Ovary (tissue), 9 donors: ENCODE measurements around the gene KRT6A. TPM values are rescaled to one million over a fixed set of nuclear protein-coding genes. Genes with fewer than 3 reads are reported as not detected.
"Not testable (repeated sequence)": the region's sequence is repeated elsewhere in the genome, so short reads cannot be mapped to it uniquely, and the experiment has no call there.

ENCODE experiments used
- DNase-seq, 5 donors: peaks; one replicate each; pipeline ENCODE4 v3.0.0-alpha.2; 2019 to 2020
- H3K27ac ChIP-seq, 2 donors: fragments of 200-600 bp; one replicate each; pipeline versions ENCODE4 v1.5.1 to v1.8.0; 2019 to 2022
- H3K27me3 ChIP-seq: fragments of 200-600 bp; one replicate; pipeline ENCODE4 v1.8.0; 2022
- H3K36me3 ChIP-seq: fragments of 200-600 bp; sonication (generic); one replicate; pipeline ENCODE4 v1.5.1; 2019
- H3K4me1 ChIP-seq: one replicate; pipeline ENCODE4 v1.8.1; 2013; ENCODE audit warnings: mild to moderate bottlenecking, moderate library complexity; ENCODE audit not compliant: insufficient read depth
- H3K4me3 ChIP-seq: fragments of 200-600 bp; sonication (generic); one replicate; pipeline ENCODE4 v1.5.1; 2017
- H3K9me3 ChIP-seq, 2 donors: fragments of 200-600 bp in 1 of 2; sonication (generic) in 1 of 2; one replicate each; pipeline versions ENCODE4 v1.5.1 to v1.8.1; 2013 to 2019; ENCODE audit warnings: mild to moderate bottlenecking in 1 of 2, moderate library complexity in 1 of 2
- EP300 ChIP-seq: sonication (generic); formaldehyde crosslinking; IDR thresholded peaks from one replicate; pipeline ENCODE4 v1.6.1; 2017; ENCODE audit warnings: antibody characterized with exemption
- POLR2A ChIP-seq: fragments of 450-650 bp; IDR thresholded peaks from one replicate; pipeline ENCODE4 v1.6.1; 2017; ENCODE audit warnings: antibody characterized with exemption, mild to moderate bottlenecking, moderate library complexity
- WGBS, 3 donors: extraction: QIAGEN DNeasy Blood & Tissue Kit in 1 of 3; methylation state at CpG; one replicate each; pipeline versions ENCODE4 v1.1.5 to v1.1.7; 2013 to 2017; 5-methylcytosine and 5-hydroxymethylcytosine counted together
- intact Hi-C, 4 donors: fragments of 100-400 bp; cut with DNase I; formaldehyde crosslinking; loops; one replicate each; pipeline versions ENCODE4 v1.11.0 to v1.15.1; 2022 to 2023
- polyA plus RNA-seq, 2 donors: library from polyadenylated mRNA; stranded (reverse); fragments of 200-250 nt in 1 of 2; fragments of 350-450 nt in 1 of 2; fragmentation: Illumina TruSeq in 1 of 2; extraction: RNeasy Lipid Tissue Mini Kit (QIAGEN cat#74804) in 1 of 2; gene quantifications; one replicate each; pipeline ENCODE4 v1.2.3, GENCODE V29; 2013 to 2014
- total RNA-seq, 7 donors: library from RNA; depleted of rRNA in 2 of 7; stranded (reverse); fragments of >200 nt in 2 of 7; fragmentation: NEBNext Ultra II Directional in 3 of 7; extraction: Animal tissue kit (Norgen Biotek cat#: 25700) in 3 of 7; gene quantifications; one replicate each; pipeline versions ENCODE4 v1.1.0 to v1.2.4, GENCODE V29; 2016 to 2023
- TF ChIP-seq, protein P1 (sequence below), 3 donors: fragments of 450-650 bp in 2 of 3; fragments of 200-600 bp in 1 of 3; IDR thresholded peaks; one replicate each; pipeline versions ENCODE4 v1.5.1 to v1.8.0; 2016 to 2022; ENCODE audit warnings: antibody characterized with exemption in 3 of 3, mild to moderate bottlenecking in 1 of 3
- donor health status: DM: no; HTN: no; CAD: no; lungs with moderate emphysema.
- donor health status: DM: no; HTN: no; CAD: no.
- donor health status: Bipolar disorder and iron deficiency.
- donor health status: DM: yes; HTN: yes; CAD: no.
- donor health status: DM: no; HTN: no; CAD: no.
- donor health status: DM: yes; HTN: yes; CAD: no.

The KRT6A gene
- total and polyA plus RNA-seq, 9 donors: 0.15 to 14.5 (median 1.1) TPM; not detected in 2

- H3K27me3 ChIP-seq: no peaks in the 10 kb centered on the region
- intact Hi-C loops: no loop called here
- no peaks in the 10 kb centered on the region for H3K4me1 ChIP-seq
Measured at GRCh38 chr12:52506858-52507715, 14.0 kb upstream of the KRT6A start.

DNA sequence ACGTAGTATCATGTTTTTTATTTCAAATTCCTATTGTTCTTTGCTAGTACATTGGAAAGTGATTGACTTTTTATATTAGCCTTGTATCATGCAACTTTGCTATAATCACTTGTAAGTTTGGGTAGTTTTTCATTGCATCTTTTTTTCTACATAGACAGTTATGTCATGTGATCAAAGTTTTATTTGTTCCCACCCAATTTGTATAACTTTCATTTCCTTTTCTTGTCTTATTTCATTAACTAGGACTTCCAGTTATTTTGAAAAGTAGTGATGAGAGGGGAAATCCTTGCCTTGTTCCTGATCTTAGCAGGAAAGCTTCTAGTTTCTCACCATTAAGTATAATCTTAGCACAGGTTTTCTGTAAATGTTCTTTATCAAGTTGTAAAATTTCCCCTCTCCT is 9.8 kb upstream of the KRT6A start:
- intact Hi-C loops: no loop called here
- TF ChIP-seq POLR2A (no peak), EP300 (no peak)
- TF ChIP-seq, protein P1, sequence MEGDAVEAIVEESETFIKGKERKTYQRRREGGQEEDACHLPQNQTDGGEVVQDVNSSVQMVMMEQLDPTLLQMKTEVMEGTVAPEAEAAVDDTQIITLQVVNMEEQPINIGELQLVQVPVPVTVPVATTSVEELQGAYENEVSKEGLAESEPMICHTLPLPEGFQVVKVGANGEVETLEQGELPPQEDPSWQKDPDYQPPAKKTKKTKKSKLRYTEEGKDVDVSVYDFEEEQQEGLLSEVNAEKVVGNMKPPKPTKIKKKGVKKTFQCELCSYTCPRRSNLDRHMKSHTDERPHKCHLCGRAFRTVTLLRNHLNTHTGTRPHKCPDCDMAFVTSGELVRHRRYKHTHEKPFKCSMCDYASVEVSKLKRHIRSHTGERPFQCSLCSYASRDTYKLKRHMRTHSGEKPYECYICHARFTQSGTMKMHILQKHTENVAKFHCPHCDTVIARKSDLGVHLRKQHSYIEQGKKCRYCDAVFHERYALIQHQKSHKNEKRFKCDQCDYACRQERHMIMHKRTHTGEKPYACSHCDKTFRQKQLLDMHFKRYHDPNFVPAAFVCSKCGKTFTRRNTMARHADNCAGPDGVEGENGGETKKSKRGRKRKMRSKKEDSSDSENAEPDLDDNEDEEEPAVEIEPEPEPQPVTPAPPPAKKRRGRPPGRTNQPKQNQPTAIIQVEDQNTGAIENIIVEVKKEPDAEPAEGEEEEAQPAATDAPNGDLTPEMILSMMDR (IDR thresholded peaks at IDR 0.05): no peak
- no peak for DNase-seq
- Histone ChIP-seq H3K27me3 (no peaks in the 10 kb centered on the region), H3K4me3 (no peak overlapping the region), H3K36me3 (no peaks in the 10 kb centered on the region), H3K27ac (no peak overlapping the region), H3K4me1 (no peaks in the 10 kb centered on the region), H3K9me3 (no peaks in the 10 kb centered on the region)
- WGBS, 3 donors: 82 to 87% (median 86%) methylated on average over 1 of the region's 1 CpG

More at GRCh38 chr12:52506858-52507715, 14.0 kb upstream of the KRT6A start:
- Histone ChIP-seq H3K4me3 (no peak overlapping the region), H3K27ac (no peak overlapping the region), H3K9me3 (no peaks in the 10 kb centered on the region), H3K36me3 (no peaks in the 10 kb centered on the region)
- TF ChIP-seq POLR2A: no peak
- no peak for TF ChIP-seq EP300
- 37 to 39% (median 39%) methylated on average over 4 of the region's 4 CpGs for WGBS, 3 donors
- no peak for DNase-seq

DNA sequence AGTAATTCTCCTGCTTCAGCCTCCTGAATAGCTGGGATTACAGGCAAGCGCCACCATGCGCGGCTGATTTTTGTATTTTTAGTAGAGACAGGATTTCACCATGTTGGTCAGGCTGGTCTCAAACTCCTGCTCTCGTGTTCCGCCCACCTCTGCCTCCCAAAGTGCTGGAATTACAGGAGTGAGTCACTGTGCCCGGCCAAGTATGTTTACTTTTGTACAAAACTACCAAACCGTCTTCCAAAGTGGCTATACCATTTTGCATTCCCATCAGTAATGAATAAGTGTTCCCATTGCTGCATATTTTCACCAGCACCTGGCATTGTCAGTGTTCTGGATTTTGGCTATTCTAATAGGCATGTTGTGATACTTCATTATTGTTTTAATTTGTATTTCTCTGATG is 8.4 kb upstream of the KRT6A start:
- TF ChIP-seq, protein P1 (IDR thresholded peaks at IDR 0.05): no peak
- TF ChIP-seq EP300 (no peak), POLR2A (no peak)
- Histone ChIP-seq H3K27ac (no peak overlapping the region), H3K4me1 (no peaks in the 10 kb centered on the region), H3K27me3 (no peaks in the 10 kb centered on the region), H3K36me3 (no peaks in the 10 kb centered on the region), H3K9me3 (no peaks in the 10 kb centered on the region), H3K4me3 (no peak overlapping the region)
- intact Hi-C loops: no loop called here
- 87 to 90% (median 87%) methylated on average over 7 of the region's 7 CpGs for WGBS, 3 donors
- no peak for DNase-seq

GRCh38 chr12:52500574-52500973 is 7.5 kb upstream of the KRT6A start:
- H3K27me3 ChIP-seq, H3K4me3 ChIP-seq, H3K27ac ChIP-seq, H3K4me1 ChIP-seq, H3K9me3 ChIP-seq, DNase-seq, intact Hi-C loops, H3K36me3 ChIP-seq: not testable (repeated sequence)
- 77 to 92% (median 81%) methylated on average over 6 of the region's 6 CpGs for WGBS, 3 donors

- Histone ChIP-seq H3K27me3 (no peaks in the 10 kb centered on the region), H3K9me3 (no peaks in the 10 kb centered on the region), H3K4me3 (no peak overlapping the region), H3K4me1 (no peaks in the 10 kb centered on the region), H3K27ac (no peak overlapping the region), H3K36me3 (no peaks in the 10 kb centered on the region)
- TF ChIP-seq EP300 (no peak), POLR2A (no peak)
- TF ChIP-seq, protein P1 (IDR thresholded peaks at IDR 0.05): no peak
- intact Hi-C loops: no loop called here
- WGBS, 3 donors: 65 to 72% (median 67%) methylated on average over 5 of the region's 5 CpGs
- no peak for DNase-seq
Measured at GRCh38 chr12:52499806-52500560, 6.9 kb upstream of the KRT6A start.
